Spinal cord (tissue), 10 donors: Measurements from ENCODE around the gene KRTAP2-2. TPM values are rescaled to one million over a fixed set of nuclear protein-coding genes. Genes with fewer than 3 reads are reported as not detected.

Source experiments
- DNase-seq, 6 donors: peaks; one replicate each; pipeline versions ENCODE4 v3.0.0 to v3.0.0-alpha.2; 2013 to 2015; ENCODE audit warnings: low spot score in 6 of 6, low read depth in 4 of 6
- H3K27ac ChIP-seq: one replicate; pipeline ENCODE4 v1.5.1; 2013; ENCODE audit warnings: low read depth, low read length, control low read depth
- H3K27me3 ChIP-seq: one replicate; pipeline ENCODE4 v1.6.1; 2013; ENCODE audit warnings: low read length; ENCODE audit not compliant: control insufficient read depth, insufficient read depth
- H3K36me3 ChIP-seq: one replicate; pipeline ENCODE4 v1.6.1; 2013; ENCODE audit warnings: low read length; ENCODE audit not compliant: control insufficient read depth, insufficient read depth
- H3K4me1 ChIP-seq: one replicate; pipeline ENCODE4 v1.6.1; 2013; ENCODE audit warnings: low read length; ENCODE audit not compliant: control insufficient read depth, insufficient read depth
- H3K4me3 ChIP-seq: one replicate; pipeline ENCODE4 v1.5.1; 2013; ENCODE audit warnings: low read depth, low read length, control low read depth
- H3K9me3 ChIP-seq: one replicate; pipeline ENCODE4 v1.6.1; 2013; ENCODE audit warnings: low read length; ENCODE audit not compliant: control insufficient read depth, insufficient read depth
- WGBS: methylation state at CpG from one replicate; pipeline ENCODE4 v1.1.5; 2013; ENCODE audit warnings: missing lambda C conversion rate; ENCODE audit not compliant: insufficient coverage; 5-methylcytosine and 5-hydroxymethylcytosine counted together
- polyA plus RNA-seq, 2 donors: library from polyadenylated mRNA; unstranded; fragments of 120-200 nt; gene quantifications; one replicate each; pipeline ENCODE4 v1.2.1, GENCODE V29; 2013; ENCODE audit not compliant: insufficient read length in 2 of 2
- total RNA-seq, 2 donors: library from RNA; depleted of rRNA in 1 of 2; stranded (reverse); fragments of 120-200 nt in 1 of 2; fragments of >200 nt in 1 of 2; gene quantifications; one replicate each; pipeline versions ENCODE4 v1.2.3 to v1.2.4, GENCODE V29; 2013 to 2014
- donor health status: healthy.

KRTAP2-2 gene
- total and polyA plus RNA-seq, 4 donors, result not detected

- Histone ChIP-seq H3K27me3 (no peaks in the 10 kb centered on the region), H3K9me3 (no peaks in the 10 kb centered on the region), H3K36me3 (no peaks in the 10 kb centered on the region), H3K4me3 (no peak within 1 kb of the TSS), H3K4me1 (no peaks in the 10 kb centered on the region), H3K27ac (no peak within 1 kb of the TSS)
- no peak for DNase-seq
- WGBS, result 78% methylated on average over 10 of the region's 12 CpGs
Measured at GRCh38 chr17:41029633-41030245, 25.3 kb downstream of the KRTAP2-2 start, which contains the start of gene KRTAP1-4. Gene KRTAP1-4 (minus strand): TSS chr17:41030195. CDS start chr17:41030078, 117 bp downstream.

GRCh38 chr17:41026715-41027471, 28.1 kb downstream of the KRTAP2-2 start, which contains the start of gene KRTAP1-5:
Gene KRTAP1-5 (minus strand): TSS chr17:41027208. CDS start chr17:41027155, 53 bp downstream.
- WGBS, result 77% methylated on average over 7 of the region's 9 CpGs
- H3K9me3 ChIP-seq, result no peaks in the 10 kb centered on the region
- peak in 2 of 6 donors; percentile 4 to 65 for DNase-seq
- no peaks in the 10 kb centered on the region for H3K27me3 ChIP-seq
- H3K27ac ChIP-seq, result no peak within 1 kb of the TSS
- no peaks in the 10 kb centered on the region for H3K4me1 ChIP-seq
- no peaks in the 10 kb centered on the region for H3K36me3 ChIP-seq
- no peak within 1 kb of the TSS for H3K4me3 ChIP-seq

- Histone ChIP-seq H3K4me1 (no peaks in the 10 kb centered on the region), H3K9me3 (no peaks in the 10 kb centered on the region), H3K36me3 (no peaks in the 10 kb centered on the region), H3K4me3 (no peak overlapping the region), H3K27me3 (no peaks in the 10 kb centered on the region), H3K27ac (no peak overlapping the region)
- 83% methylated on average over 1 of the region's 3 CpGs for WGBS
- DNase-seq, result no peak
Measured at GRCh38 chr17:41024697-41025096, 30.3 kb downstream of the KRTAP2-2 start.

GRCh38 chr17:41020336-41020735, 34.7 kb downstream of the KRTAP2-2 start:
- Histone ChIP-seq H3K36me3 (no peaks in the 10 kb centered on the region), H3K27me3 (no peaks in the 10 kb centered on the region), H3K4me3 (no peak overlapping the region), H3K27ac (no peak overlapping the region), H3K4me1 (no peaks in the 10 kb centered on the region), H3K9me3 (no peaks in the 10 kb centered on the region)
- no peak for DNase-seq

GRCh38 chr17:41019415-41019814, 35.6 kb downstream of the KRTAP2-2 start:
- no peak overlapping the region for H3K27ac ChIP-seq
- H3K4me1 ChIP-seq, result no peaks in the 10 kb centered on the region
- no peaks in the 10 kb centered on the region for H3K36me3 ChIP-seq
- H3K27me3 ChIP-seq, result no peaks in the 10 kb centered on the region
- DNase-seq, result no peak
- WGBS, result 86% methylated on average over 2 of the region's 3 CpGs
- H3K4me3 ChIP-seq, result no peak overlapping the region
- no peaks in the 10 kb centered on the region for H3K9me3 ChIP-seq

- no peak for DNase-seq
- no peaks in the 10 kb centered on the region for H3K4me1 ChIP-seq
- H3K36me3 ChIP-seq, result no peaks in the 10 kb centered on the region
- H3K27me3 ChIP-seq, result no peaks in the 10 kb centered on the region
- H3K9me3 ChIP-seq, result no peaks in the 10 kb centered on the region
- no peak overlapping the region for H3K27ac ChIP-seq
- 80% methylated on average over 2 of the region's 3 CpGs for WGBS
- H3K4me3 ChIP-seq, result no peak overlapping the region
Measured at GRCh38 chr17:41018541-41018940, 36.5 kb downstream of the KRTAP2-2 start.

GRCh38 chr17:41016578-41017215, 38.3 kb downstream of the KRTAP2-2 start:
- Histone ChIP-seq H3K27me3 (no peaks in the 10 kb centered on the region), H3K27ac (no peak overlapping the region), H3K36me3 (no peaks in the 10 kb centered on the region), H3K4me3 (no peak overlapping the region), H3K9me3 (no peaks in the 10 kb centered on the region), H3K4me1 (no peaks in the 10 kb centered on the region)
- 82% methylated on average over 13 of the region's 13 CpGs for WGBS
- DNase-seq, result no peak

GRCh38 chr17:41015454-41015853, 39.6 kb downstream of the KRTAP2-2 start:
- Histone ChIP-seq H3K27ac (no peak overlapping the region), H3K4me1 (no peaks in the 10 kb centered on the region), H3K9me3 (no peaks in the 10 kb centered on the region), H3K36me3 (no peaks in the 10 kb centered on the region), H3K27me3 (no peaks in the 10 kb centered on the region), H3K4me3 (no peak overlapping the region)
- 79% methylated on average over 4 of the region's 7 CpGs for WGBS
- DNase-seq, result no peak

- DNase-seq, result peak in 2 of 6 donors; percentile 20 to 77
- no CpG with 5 or more reads among the region's 1 CpG for WGBS
- H3K4me1 ChIP-seq, result no peaks in the 10 kb centered on the region
- H3K27ac ChIP-seq, result no peak overlapping the region
- H3K4me3 ChIP-seq, result no peak overlapping the region
- H3K27me3 ChIP-seq, result no peaks in the 10 kb centered on the region
- no peaks in the 10 kb centered on the region for H3K9me3 ChIP-seq
- H3K36me3 ChIP-seq, result no peaks in the 10 kb centered on the region
Measured at GRCh38 chr17:41013606-41014005, 41.4 kb downstream of the KRTAP2-2 start.
